SH-SY5Y (cell line): Measurements from ENCODE around the gene WNT5A.

Experiments
- GATA2 ChIP-seq: IDR thresholded peaks from 2 replicates; pipeline ENCODE4 v1.6.1; 2011; ENCODE audit warnings: mild to moderate bottlenecking, low read depth, low read length
- GATA3 ChIP-seq: IDR thresholded peaks from 2 replicates; pipeline ENCODE4 v1.6.1; 2011; ENCODE audit warnings: low read depth, mild to moderate bottlenecking, low read length, moderate library complexity

WNT5A gene

DNA sequence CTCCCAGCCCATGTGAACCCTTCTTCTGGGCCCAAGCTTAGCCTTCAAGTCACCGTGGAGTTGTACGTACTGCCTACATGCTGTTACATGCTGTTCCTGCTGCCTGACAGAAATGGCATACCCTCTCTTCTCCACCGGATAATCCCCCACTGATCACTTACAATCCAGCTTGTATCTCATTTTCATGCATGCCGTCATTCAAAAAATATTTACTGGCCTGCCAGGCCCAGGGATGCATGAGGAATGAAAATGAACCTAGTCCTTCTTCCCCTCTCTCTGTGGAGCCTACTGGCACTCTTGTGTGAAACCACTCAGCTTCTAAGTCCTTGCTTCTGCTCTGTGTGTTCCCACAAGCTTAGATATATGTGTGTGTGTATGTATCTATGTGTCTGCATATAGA is 60.6 kb downstream of the WNT5A start:
- TF ChIP-seq GATA3 (no peak), GATA2 (no peak)

DNA sequence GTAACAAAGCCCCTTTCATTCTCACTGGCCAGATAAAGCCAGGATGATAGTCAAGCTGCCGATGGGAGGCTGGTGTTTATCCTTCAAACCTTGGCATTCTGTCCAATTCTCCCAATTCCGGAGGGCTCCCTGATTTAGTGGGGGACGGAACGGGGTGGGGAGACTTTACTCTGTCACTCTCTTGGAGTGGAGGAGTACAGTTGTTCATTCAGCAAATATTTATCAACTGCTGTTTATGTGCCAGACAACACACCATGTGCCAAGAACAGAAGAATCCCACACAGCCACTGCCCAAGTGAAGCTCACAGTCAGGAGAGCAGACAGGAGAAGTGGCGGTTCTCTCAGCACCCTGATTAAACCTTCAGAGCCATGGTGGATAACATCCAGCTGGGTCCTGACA is 63.3 kb downstream of the WNT5A start:
- no peak for TF ChIP-seq GATA3
- no peak for TF ChIP-seq GATA2

DNA sequence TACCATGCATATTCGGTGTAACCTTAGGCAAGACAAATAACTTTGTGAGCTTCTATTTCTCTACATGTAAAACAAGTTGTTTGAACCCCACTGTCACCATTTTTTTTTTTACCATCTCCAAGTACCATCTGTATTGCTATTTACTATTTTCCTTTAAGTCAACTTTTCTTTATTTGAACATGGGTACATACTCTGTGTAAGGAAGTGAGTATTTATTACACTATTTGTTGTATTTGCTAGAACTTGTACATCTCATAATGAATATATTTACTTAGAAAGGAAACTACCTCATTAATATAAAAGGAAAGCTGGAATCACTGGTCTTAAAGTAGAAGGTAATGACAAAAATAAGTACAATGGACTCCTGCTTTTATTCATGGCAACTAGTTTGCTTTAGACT is 69.9 kb downstream of the WNT5A start:
- no peak for TF ChIP-seq GATA3
- TF ChIP-seq GATA2, result no peak

DNA sequence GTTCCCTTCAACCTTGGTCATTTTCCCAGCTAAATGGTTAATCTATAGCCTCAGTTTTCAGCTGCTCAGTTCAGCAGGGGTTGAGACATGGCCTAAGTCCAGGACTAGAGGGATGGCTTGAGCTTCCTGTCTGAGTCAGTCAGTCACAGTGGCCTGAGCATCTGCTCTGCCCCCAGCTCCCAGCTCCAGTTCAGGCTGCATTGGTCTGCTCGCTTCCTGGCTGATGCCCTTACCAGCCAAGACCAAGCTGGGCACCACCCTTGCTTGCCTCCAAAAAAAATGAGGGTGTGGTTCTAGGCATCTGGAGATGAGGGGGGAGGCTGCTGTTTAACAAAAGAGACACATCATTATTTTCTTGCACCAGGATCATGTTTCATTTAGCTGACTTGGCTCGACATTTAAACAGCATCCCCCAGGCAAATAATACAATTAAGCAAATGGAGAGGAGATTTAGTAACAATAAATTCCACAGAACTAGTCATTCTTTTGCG is 70.7 kb downstream of the WNT5A start:
- TF ChIP-seq GATA2, result no peak
- no peak for TF ChIP-seq GATA3
